ENCODE measurements around the gene IGF2BP3.

The IGF2BP3 gene

GRCh38 chr7:23469961-23470250 is 385 bp downstream of the IGF2BP3 start:
- H3K27ac ChIP-seq: peak overlapping the region; percentile 99
- TF ChIP-seq ZFX (IDR thresholded peaks at IDR 0.05; ENCODE audit: borderline replicate concordance): no peak
- TF ChIP-seq, protein P1, sequence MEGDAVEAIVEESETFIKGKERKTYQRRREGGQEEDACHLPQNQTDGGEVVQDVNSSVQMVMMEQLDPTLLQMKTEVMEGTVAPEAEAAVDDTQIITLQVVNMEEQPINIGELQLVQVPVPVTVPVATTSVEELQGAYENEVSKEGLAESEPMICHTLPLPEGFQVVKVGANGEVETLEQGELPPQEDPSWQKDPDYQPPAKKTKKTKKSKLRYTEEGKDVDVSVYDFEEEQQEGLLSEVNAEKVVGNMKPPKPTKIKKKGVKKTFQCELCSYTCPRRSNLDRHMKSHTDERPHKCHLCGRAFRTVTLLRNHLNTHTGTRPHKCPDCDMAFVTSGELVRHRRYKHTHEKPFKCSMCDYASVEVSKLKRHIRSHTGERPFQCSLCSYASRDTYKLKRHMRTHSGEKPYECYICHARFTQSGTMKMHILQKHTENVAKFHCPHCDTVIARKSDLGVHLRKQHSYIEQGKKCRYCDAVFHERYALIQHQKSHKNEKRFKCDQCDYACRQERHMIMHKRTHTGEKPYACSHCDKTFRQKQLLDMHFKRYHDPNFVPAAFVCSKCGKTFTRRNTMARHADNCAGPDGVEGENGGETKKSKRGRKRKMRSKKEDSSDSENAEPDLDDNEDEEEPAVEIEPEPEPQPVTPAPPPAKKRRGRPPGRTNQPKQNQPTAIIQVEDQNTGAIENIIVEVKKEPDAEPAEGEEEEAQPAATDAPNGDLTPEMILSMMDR (IDR thresholded peaks at IDR 0.05): no peak

- peak overlapping the region; percentile 99 for H3K27ac ChIP-seq
- TF ChIP-seq ZFX (IDR thresholded peaks at IDR 0.05; ENCODE audit: borderline replicate concordance): no peak
- TF ChIP-seq, protein P1 (IDR thresholded peaks at IDR 0.05): 0 out of 2 replicates have a peak, but pooled peaks have one; percentile 16
Measured at GRCh38 chr7:23469150-23469960, 936 bp downstream of the IGF2BP3 start.

- H3K27ac ChIP-seq: peak overlapping the region; percentile 53; the same call in 1 of the 2 replicates
- TF ChIP-seq, protein P1 (IDR thresholded peaks at IDR 0.05): no peak
- no peak for TF ChIP-seq ZFX (IDR thresholded peaks at IDR 0.05; ENCODE audit: borderline replicate concordance)
Measured at GRCh38 chr7:23468526-23469149, 1.7 kb downstream of the IGF2BP3 start.

DNA sequence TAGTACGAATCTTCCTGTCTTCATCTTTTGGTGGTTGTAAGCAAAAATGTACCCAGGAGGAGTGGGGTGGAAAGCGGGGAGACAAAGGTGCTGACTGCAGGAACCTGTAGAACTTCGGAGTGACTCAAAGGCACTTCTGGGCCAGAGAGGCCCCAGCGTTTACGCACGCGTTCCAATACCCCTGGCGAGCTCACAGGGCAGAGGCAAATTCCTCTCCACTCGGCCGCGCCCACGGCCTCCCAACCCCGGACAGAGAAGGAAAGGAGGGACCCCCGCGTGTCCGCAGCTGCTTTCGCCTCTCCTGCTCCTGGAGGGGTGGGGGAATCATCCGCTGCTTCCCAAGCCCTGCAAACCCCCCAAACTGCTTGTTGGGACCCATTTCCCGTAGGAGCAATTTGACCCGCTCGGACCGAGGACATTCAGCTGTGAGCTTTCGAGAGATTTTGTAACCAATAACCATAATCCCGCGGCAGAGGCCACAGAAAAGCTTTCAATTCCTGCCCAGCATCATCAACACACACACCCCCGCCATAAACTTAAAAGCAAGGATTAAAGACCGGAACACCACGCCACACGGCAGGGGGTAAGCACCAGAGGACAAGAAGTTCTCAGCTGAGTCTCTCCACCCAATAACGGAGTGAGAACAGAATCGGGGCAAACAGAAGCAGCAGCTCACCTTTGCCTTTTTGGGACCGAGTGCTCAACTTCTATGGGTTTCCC is 2.3 kb downstream of the IGF2BP3 start:
- peak overlapping the region; percentile 53 for H3K27ac ChIP-seq
- TF ChIP-seq, protein P1 (IDR thresholded peaks at IDR 0.05): no peak
- TF ChIP-seq ZFX (IDR thresholded peaks at IDR 0.05; ENCODE audit: borderline replicate concordance): no peak

GRCh38 chr7:23467291-23467805 is 2.9 kb downstream of the IGF2BP3 start:
- H3K27ac ChIP-seq: peak overlapping the region; percentile 53
- TF ChIP-seq, protein P1 (IDR thresholded peaks at IDR 0.05): no peak
- no peak for TF ChIP-seq ZFX (IDR thresholded peaks at IDR 0.05; ENCODE audit: borderline replicate concordance)

- TF ChIP-seq ZFX (IDR thresholded peaks at IDR 0.05; ENCODE audit: borderline replicate concordance): no peak
- TF ChIP-seq, protein P1 (IDR thresholded peaks at IDR 0.05): peak; percentile 17; the same call in 1 of the 2 replicates
- no peak overlapping the region for H3K27ac ChIP-seq
Measured at GRCh38 chr7:23462846-23463245, 7.4 kb downstream of the IGF2BP3 start.

Data from 22Rv1 (cell line).